Panc1 (cell line): ENCODE measurements around the gene ZNF284. TPM values are rescaled to one million over a fixed set of nuclear protein-coding genes. Genes with fewer than 3 reads are reported as not detected.

ENCODE experiments used
- ATAC-seq: fragments of 200-7000 bp; cut with Tn5 transposase; 2 replicates; pipeline ENCODE4 v1.9.1; 2020; ENCODE audit warnings: mild to moderate bottlenecking, moderate library complexity
- BruUV-seq: library from RNA; stranded (reverse); fragments of 400-500 nt; replicated peaks from 2 replicates; lab custom pipeline; 2021; lab: Mats Ljungman, UMichigan
- CTCF ChIA-PET: fragments of 300-600 bp; sonication (Branson Sonifier 250); formaldehyde crosslinking; loops from one replicate; lab custom pipeline; 2022; ENCODE audit warnings: antibody characterized with exemption; lab: Charles Lee
- POLR2A ChIA-PET: fragments of 300-600 bp; sonication (Branson Sonifier 250); formaldehyde crosslinking; loops from one replicate; lab custom pipeline; 2022; ENCODE audit warnings: antibody characterized with exemption; lab: Charles Lee
- DNase-seq: peaks from one replicate; pipeline ENCODE4 v3.0.0-alpha.2; 2010; ENCODE audit warnings: low read depth, low spot score
- H3K27ac ChIP-seq: 2 replicates; pipeline ENCODE4 v1.5.1; 2011; ENCODE audit warnings: mild to moderate bottlenecking, low read length, inconsistent platforms
- H3K27me3 ChIP-seq: fragments of 200-500 bp; sonication (Bioruptor generic); 2 replicates; pipeline ENCODE4 v1.6.0; 2014; ENCODE audit warnings: low read length, inconsistent platforms; ENCODE audit not compliant: control insufficient read depth, insufficient read depth
- H3K36me3 ChIP-seq: fragments of 200-500 bp; sonication (Bioruptor generic); 2 replicates; pipeline ENCODE4 v1.5.1; 2014; ENCODE audit warnings: inconsistent platforms, mild to moderate bottlenecking, low read length, moderate library complexity; ENCODE audit not compliant: control insufficient read depth, insufficient read depth
- H3K4me1 ChIP-seq: 2 replicates; pipeline ENCODE4 v1.5.1; 2011; ENCODE audit warnings: inconsistent platforms, mild to moderate bottlenecking, low read length, moderate library complexity; ENCODE audit not compliant: control insufficient read depth, insufficient read depth
- H3K4me3 ChIP-seq, 2 experiments: 2 replicates each; pipeline ENCODE4 v1.5.1; 2011 to 2012; ENCODE audit warnings: low read depth in 2 of 2, low read length in 2 of 2, mild to moderate bottlenecking in 2 of 2, inconsistent platforms in 1 of 2, moderate library complexity in 1 of 2
- H3K9me3 ChIP-seq: fragments of 200-500 bp; sonication (Bioruptor generic); 2 replicates; pipeline ENCODE4 v1.5.1; 2014; ENCODE audit warnings: low read depth, mild to moderate bottlenecking, inconsistent platforms, low read length, moderate library complexity; ENCODE audit not compliant: control insufficient read depth, insufficient read depth
- CTCF ChIP-seq: fragments of 450-650 bp; IDR thresholded peaks from 2 replicates; pipeline ENCODE4 v1.5.1; 2017; ENCODE audit warnings: mild to moderate bottlenecking
- POLR2AphosphoS5 ChIP-seq: IDR thresholded peaks from 2 replicates; pipeline ENCODE4 v1.6.1; 2012; ENCODE audit warnings: mild to moderate bottlenecking, low read depth, low read length, moderate library complexity
- REST ChIP-seq, 2 experiments: IDR thresholded peaks; 2 replicates each; pipeline ENCODE4 v1.6.1; 2011 to 2012; ENCODE audit warnings: low read depth in 2 of 2, control low read depth in 1 of 2, low read length in 1 of 2, mild to moderate bottlenecking in 1 of 2, moderate library complexity in 1 of 2; ENCODE audit not compliant: insufficient read depth in 1 of 2
- SIN3A ChIP-seq: IDR thresholded peaks from 2 replicates; pipeline ENCODE4 v1.6.1; 2012; ENCODE audit warnings: low read depth, mild to moderate bottlenecking, low read length, moderate library complexity, borderline replicate concordance; ENCODE audit not compliant: insufficient read depth
- TCF7L2 ChIP-seq: IDR thresholded peaks from 2 replicates; pipeline ENCODE4 v1.6.1; 2011; ENCODE audit warnings: mild to moderate bottlenecking, low read depth, low read length, inconsistent platforms
- in situ Hi-C: cut with HindIII; loops from 2 replicates; pipeline ENCODE4 v1.10.0; 2016; ENCODE audit warnings: low sequenced_read_pairs, low pct_unique_long_range_greater_than_20kb
- intact Hi-C: fragments of 100-400 bp; cut with micrococcal nuclease; formaldehyde crosslinking; loops from one replicate; pipeline ENCODE4 v1.10.0; 2022; ENCODE audit not compliant: unreplicated experiment
- total RNA-seq: library from RNA; stranded (reverse); gene quantifications from one replicate; pipeline ENCODE4 v1.2.1, GENCODE V29; 2021; ENCODE audit not compliant: unreplicated experiment

ZNF284 gene
- total RNA-seq, 1 experiment from 2014 or later = 0.87 TPM

GRCh38 chr19:44109458-44109857, 37.5 kb downstream of the ZNF284 start:
- H3K27ac ChIP-seq = no peak overlapping the region
- no peak for TF ChIP-seq REST (IDR thresholded peaks at IDR 0.05; ENCODE audit: insufficient read depth in 1 of 2, low read depth in 2 of 2, low read length in 1 of 2)
- no peak for TF ChIP-seq POLR2AphosphoS5
- TF ChIP-seq CTCF = no peak
- no peak for TF ChIP-seq SIN3A
- intact Hi-C loops = no loop called here
- ChIA-PET POLR2A (no interaction called here), CTCF (no interaction called here)
- H3K4me3 ChIP-seq = no peak overlapping the region
- BruUV-seq = no TSS peak
- H3K27me3 ChIP-seq = no peaks in the 10 kb centered on the region
- DNase-seq (no peak), ATAC-seq (no peak)
- in situ Hi-C loops = no loop called here
- H3K4me1 ChIP-seq = no peaks in the 10 kb centered on the region
- peaks cover 35% of the 10 kb centered on the region; the same call in 1 of the 2 replicates for H3K9me3 ChIP-seq
- H3K36me3 ChIP-seq = no peaks in the 10 kb centered on the region; the same call in none of the 2 replicates

- Histone ChIP-seq H3K4me3 (peak overlapping the region; percentile 89 to 96), H3K9me3 (peaks cover 19% of the 10 kb centered on the region; the same call in 1 of the 2 replicates), H3K4me1 (no peaks in the 10 kb centered on the region), H3K27ac (peak overlapping the region; percentile 84; the same call in 1 of the 2 replicates), H3K27me3 (no peaks in the 10 kb centered on the region), H3K36me3 (no peaks in the 10 kb centered on the region; the same call in none of the 2 replicates)
- intact Hi-C loops (no loop called here), in situ Hi-C loops (no loop called here)
- POLR2A ChIA-PET = no interaction called here
- ATAC-seq = no peak
- no peak for TF ChIP-seq SIN3A
- TF ChIP-seq TCF7L2 = no peak
- CTCF ChIA-PET = no interaction called here
- no peak for DNase-seq
- BruUV-seq = no TSS peak
Observed at GRCh38 chr19:44111910-44112463, 40.0 kb downstream of the ZNF284 start.

GRCh38 chr19:44112802-44113137, 40.8 kb downstream of the ZNF284 start:
- H3K4me1 ChIP-seq = no peaks in the 10 kb centered on the region
- POLR2A ChIA-PET = no interaction called here
- in situ Hi-C loops (no loop called here), intact Hi-C loops (no loop called here)
- CTCF ChIA-PET = no interaction called here
- no peaks in the 10 kb centered on the region for H3K27me3 ChIP-seq
- no peaks in the 10 kb centered on the region; the same call in none of the 2 replicates for H3K36me3 ChIP-seq
- peak; percentile 51 for ATAC-seq
- peak overlapping the region; percentile 89 to 96 for H3K4me3 ChIP-seq
- no TSS peak for BruUV-seq
- no peak for DNase-seq
- TF ChIP-seq REST (IDR thresholded peaks at IDR 0.05; ENCODE audit: insufficient read depth in 1 of 2, low read depth in 2 of 2, low read length in 1 of 2) (no peak), POLR2AphosphoS5 (no peak), SIN3A (no peak), CTCF (no peak), TCF7L2 (no peak)
- H3K27ac ChIP-seq = peak overlapping the region; percentile 84
- peaks cover 16% of the 10 kb centered on the region; the same call in 1 of the 2 replicates for H3K9me3 ChIP-seq
